Ishikawa (cell line): ENCODE data around the gene PSENEN.

ENCODE experiments used
- CEBPB ChIP-seq: IDR thresholded peaks from 2 replicates; pipeline ENCODE4 v1.6.1; 2012
- EGR1 ChIP-seq: IDR thresholded peaks from 2 replicates; pipeline ENCODE4 v1.6.1; 2012
- EP300 ChIP-seq: IDR thresholded peaks from 2 replicates; pipeline ENCODE4 v1.6.1; 2012; ENCODE audit warnings: borderline replicate concordance
- FOXM1 ChIP-seq: IDR thresholded peaks from 2 replicates; pipeline ENCODE4 v1.6.1; 2012; ENCODE audit warnings: low read depth, borderline replicate concordance
- RAD21 ChIP-seq: IDR thresholded peaks from 2 replicates; pipeline ENCODE4 v1.6.1; 2012; ENCODE audit warnings: low read depth
- REST ChIP-seq: IDR thresholded peaks from 2 replicates; pipeline ENCODE4 v1.6.1; 2012; ENCODE audit warnings: low read depth, mild to moderate bottlenecking
- TAF1 ChIP-seq: IDR thresholded peaks from 2 replicates; pipeline ENCODE4 v1.6.1; 2012; ENCODE audit warnings: low read depth, mild to moderate bottlenecking
- USF1 ChIP-seq: IDR thresholded peaks from 2 replicates; pipeline ENCODE4 v1.6.1; 2012
- YY1 ChIP-seq: IDR thresholded peaks from 2 replicates; pipeline ENCODE4 v1.6.1; 2012; ENCODE audit warnings: low read depth
- ZBTB7A ChIP-seq: IDR thresholded peaks from 2 replicates; pipeline ENCODE4 v1.6.1; 2012; ENCODE audit warnings: low read depth

- TF ChIP-seq FOXM1 (no peak), EGR1 (no peak), YY1 (no peak), CEBPB (no peak), EP300 (no peak), ZBTB7A (no peak), TAF1 (no peak), RAD21 (no peak), REST (no peak), USF1 (no peak)
Observed at GRCh38 chr19:35734889-35735288, 10.6 kb upstream of the PSENEN start.
